HS-27A (cell line): ENCODE measurements around the gene SSH2.
"Not testable (repeated sequence)": the region's sequence is repeated elsewhere in the genome, so short reads cannot be mapped to it uniquely, and the experiment has no call there.

Experiments
- DNase-seq: peaks from one replicate; pipeline ENCODE4 v3.0.0-alpha.2; 2012; ENCODE audit warnings: low read depth, missing footprints

SSH2 gene

GRCh38 chr17:29706045-29706431, 224.0 kb downstream of the SSH2 start:
- no peak for DNase-seq

DNA sequence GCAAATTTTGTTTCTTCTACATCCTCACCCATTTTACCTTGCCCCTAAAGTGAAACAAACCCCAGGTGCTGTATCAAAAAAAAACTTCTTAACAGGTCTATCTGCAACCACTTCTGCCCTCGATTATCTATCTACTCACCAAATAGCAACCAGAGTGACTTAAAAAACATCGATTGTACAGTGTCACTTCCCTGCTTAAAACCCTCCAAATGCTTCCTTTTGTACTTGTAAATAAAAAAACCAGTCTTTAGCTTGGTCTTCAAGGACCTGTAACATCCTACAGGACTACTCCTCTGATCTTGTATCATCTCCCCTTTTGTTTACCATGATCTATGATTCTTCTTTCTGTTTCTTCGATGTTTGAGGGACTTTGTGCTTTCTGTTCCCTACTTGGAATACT, 224.6 kb downstream of the SSH2 start:
- DNase-seq, result no peak

GRCh38 chr17:29699283-29699682, 230.7 kb downstream of the SSH2 start:
- DNase-seq, result no peak

DNA sequence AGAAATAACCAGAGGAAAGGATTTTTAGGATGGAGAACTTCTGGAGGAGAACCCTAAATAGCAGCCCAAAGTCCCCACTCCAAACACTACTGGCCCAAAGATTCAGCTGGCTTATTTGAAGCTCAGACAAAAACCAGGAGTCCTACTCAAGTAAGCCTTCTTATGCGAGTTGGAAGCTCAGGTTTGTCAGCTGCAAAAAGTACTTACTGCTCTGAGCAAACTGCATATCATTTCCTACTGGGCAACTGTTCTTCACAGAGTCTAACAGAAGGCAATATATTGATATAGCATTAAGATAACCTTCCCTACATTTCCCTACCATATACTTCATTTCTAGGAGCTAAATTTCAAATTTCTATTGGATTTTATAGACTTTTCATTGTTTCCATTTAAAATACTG, 231.2 kb downstream of the SSH2 start:
- DNase-seq, result no peak

GRCh38 chr17:29698019-29698777, 231.8 kb downstream of the SSH2 start:
- DNase-seq, result no peak

GRCh38 chr17:29697371-29697770, 232.7 kb downstream of the SSH2 start:
- DNase-seq, result no peak

DNA sequence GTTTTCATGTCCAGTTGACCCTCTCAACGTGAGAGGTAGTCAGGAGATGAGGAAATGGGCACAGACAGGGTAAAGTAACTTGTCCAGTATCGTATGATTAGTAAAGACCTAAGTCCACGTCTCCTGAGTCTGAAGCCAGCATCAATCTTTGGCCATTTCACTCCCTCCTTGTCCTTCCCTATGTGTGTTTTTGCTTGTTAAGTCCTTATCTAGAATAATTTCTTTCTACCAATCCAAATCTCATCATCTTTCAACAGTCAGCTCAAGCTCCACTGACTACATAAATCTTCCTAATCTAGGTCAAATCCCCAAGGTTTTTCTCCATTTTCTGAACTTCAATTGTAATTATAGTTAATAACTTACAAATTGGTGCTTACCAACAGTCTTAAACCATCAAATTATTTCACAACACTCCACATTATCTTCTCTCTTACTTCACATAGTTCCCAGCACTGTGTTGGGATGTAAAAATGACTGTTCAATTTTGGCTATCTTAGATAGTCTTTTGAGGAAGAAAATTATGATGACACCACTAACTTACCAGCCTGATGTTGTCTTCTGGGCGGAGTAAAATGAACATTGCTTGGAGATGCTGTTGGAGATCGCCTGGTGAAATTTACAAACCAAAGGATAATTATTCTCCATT, 235.0 kb downstream of the SSH2 start:
- DNase-seq, result no peak

DNA sequence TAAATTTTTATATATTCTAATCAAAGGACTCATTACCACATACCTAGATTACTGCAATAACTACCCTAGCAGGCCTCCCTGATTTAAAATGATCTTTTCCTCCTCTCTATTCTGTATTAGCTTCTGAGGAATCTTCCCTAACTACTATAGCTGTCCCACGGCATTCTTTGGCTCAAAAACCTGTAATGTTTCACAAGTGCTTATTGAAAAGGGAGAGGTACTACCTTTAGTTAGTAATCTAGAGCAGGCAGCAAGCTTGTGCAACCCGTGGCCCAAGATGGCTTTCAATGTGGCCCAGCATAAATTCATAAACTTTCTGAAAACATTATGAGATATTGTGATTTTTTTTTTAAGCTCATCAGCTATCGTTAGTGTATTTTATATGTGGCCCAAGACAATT, 236.3 kb downstream of the SSH2 start:
- no peak for DNase-seq

DNA sequence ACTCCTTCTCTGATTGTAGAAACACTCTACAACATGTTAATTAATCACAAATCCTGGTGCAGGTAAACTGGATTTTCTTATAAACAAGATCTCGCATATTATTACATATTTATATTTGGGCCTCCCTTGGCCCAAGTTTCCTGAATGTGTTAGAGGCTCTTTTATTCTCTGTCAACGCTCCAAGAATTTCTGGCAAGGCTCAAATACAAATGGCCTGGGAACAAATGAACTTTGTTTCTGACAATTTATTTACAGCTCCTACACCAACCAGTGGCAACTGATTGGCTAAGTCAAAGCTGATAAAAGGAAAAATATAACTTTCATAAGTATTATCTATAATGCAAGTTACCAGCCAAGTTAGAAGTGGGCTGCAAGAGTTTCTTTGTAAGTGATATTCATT, 242.4 kb downstream of the SSH2 start:
- no peak for DNase-seq

DNA sequence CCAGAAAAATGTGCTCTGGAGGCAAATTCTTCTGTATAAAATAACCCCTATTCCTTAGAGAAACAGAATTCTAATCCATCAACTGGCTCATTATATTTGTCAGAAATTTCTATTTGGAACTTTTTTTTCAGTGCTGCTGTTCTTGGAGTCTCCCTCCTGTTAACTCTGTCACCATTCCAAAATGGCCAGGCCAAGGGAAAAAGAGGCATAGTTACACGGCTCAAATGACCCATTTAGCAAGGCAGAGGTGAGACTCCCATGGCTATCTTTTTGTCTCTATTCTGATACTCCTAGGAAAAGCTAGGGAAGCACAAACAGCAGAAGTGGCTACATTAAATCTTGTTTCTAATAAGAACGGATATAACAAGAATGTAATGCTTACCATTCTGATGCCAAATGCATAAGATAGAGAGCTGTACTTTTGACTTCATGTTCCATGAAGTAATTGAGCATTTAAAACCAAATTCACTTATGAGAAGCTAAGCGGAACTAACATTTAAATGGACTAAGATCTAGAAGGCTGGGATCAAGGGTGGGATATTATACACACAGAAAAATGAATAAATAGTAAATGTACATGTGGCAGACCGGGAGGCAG, 242.9 kb downstream of the SSH2 start:
- DNase-seq, result no peak

GRCh38 chr17:29683481-29683880, 246.5 kb downstream of the SSH2 start:
- DNase-seq, result no peak

DNA sequence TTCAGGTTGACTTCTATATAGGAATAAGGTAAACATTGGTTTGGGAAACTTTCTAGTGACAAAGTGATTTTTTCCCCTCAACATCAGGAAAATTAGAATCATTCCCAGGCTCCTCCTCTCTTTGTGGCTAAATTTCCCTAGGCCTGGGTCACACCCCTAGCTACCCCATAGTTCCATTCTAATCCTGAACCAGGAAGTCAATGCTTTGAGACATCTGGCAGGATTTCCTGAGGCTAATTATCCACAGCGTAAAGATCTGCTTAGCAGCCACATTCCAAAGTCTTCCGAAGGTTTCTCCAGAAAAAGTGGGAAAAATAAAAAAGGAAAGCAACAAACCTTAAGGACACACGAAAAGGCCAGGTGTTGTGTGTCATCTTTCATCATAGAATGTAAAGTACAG, 247.0 kb downstream of the SSH2 start:
- DNase-seq, result no peak

GRCh38 chr17:29682054-29682453, 248.0 kb downstream of the SSH2 start:
- no peak for DNase-seq

GRCh38 chr17:29677824-29678223, 252.2 kb downstream of the SSH2 start:
- no peak for DNase-seq

GRCh38 chr17:29677221-29677791, 252.7 kb downstream of the SSH2 start:
- DNase-seq, result no peak

DNA sequence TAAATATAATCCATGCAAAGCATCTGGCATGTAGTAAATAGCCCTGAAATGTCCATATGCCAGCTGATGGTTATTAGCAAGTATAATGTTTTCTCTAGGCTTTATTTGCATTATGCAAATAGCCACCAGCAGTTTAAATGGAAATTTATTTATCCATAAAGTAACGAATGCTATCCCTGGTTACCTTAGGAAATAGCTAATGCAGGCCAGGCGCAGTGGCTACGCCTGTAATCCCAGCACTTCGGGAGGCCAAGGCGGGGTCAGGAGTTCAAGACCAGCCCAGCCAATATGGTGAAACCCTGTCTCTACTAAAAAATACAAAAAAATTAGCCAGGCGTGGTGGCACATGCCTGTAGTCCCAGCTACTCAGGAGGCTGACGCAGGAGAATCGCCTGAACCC, 254.1 kb downstream of the SSH2 start:
- not testable (repeated sequence) for DNase-seq

GRCh38 chr17:29674281-29674680, 255.7 kb downstream of the SSH2 start:
- no peak for DNase-seq

DNA sequence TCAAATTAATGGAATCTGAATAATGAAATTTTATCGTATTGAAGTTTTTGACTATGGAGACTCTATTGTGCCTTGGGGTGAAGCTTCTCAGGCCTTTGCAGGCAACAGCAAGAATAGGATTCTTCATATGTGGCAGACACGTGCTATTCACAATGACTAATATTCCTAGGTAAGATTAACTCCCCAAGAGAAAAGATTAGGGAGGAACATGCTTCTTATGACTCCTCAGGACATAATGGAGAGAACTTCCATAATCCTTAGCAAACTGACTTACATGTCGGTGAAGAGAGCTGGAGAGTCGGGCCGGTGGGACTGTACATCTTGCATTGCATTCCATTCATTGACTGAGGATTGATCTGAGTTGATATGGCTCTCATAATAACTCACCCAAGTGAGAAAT, 258.4 kb downstream of the SSH2 start:
- no peak for DNase-seq

DNA sequence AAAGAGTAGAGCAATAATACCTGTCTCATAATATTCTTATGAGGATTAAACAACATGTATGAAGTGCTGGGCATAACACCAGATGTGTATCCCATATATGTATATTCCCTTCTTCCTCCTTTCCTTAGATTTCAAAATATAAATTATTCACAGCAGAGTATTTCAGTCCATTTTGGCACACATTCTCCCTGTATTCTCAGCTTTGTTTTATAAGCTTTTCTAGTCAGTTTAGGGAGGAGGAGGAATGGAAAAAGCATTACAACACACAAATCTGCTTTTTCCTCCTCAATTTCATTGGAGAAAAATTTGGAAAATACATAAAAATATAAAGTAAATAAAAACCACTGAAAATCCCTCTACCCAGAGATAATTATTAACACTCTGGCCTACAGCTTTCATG, 260.8 kb downstream of the SSH2 start:
- no peak for DNase-seq

DNA sequence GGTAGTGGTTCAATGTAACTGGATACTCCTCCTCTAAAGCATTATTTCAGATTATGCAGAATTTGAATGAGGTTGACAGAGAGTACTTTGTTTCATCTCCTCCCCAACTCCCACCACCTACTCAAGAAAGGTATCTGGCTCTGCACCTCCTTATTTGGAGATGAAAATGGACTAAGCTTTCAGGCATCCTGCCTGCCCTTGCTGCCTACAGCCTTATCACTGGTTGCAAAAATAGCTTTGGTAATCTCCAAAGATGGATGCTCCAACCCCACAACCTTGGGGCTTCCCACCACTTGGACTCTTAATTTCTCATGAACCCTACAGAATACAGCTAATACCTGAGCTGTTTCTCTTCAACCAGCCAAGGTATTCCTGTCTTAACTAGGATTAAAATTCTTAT, 262.1 kb downstream of the SSH2 start:
- DNase-seq, result no peak

GRCh38 chr17:29665481-29665810, 264.6 kb downstream of the SSH2 start:
- no peak for DNase-seq

DNA sequence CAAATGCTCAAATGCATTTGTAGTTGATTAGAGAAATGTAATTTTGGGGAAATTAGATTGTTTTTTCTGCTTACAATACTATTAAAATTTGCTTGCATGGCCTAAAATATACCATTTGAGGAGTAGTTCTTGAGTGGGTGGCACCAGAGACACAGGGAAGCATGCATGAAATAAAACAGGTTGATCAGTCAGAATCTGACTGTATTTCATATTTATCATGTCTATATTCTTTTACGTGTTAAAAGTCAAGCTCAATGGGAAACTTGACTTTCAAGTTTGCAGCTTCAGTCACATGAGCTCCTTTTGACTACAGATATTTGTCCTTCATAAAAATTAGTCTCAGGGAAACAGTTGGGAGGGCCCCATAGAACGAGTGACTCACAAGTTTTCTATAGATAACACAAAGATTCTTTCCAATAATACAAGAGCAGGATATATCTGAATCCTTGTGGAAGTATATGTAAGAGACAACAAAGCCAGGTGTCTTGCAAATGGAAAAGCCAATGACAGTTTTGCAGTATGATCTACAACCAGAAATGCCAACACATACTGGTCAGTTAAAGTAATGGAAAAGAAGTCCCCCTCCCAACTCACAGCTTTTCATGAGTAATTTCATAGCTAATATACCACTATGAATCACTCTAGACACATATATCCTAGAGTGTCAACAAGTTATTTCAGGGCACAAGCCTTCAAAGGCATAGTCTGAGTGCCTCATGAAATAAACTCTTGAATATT, 265.1 kb downstream of the SSH2 start:
- no peak for DNase-seq

- DNase-seq, result no peak
These were observed 266.9 kb downstream of the SSH2 start for GRCh38 chr17:29663155-29663554.
